Stimulated activated CD4-positive, alpha-beta T cell treated with anti-CD3 and anti-CD28 coated beads, Interleukin-4, amount 100 ng/mL, for 1 hour (primary cell): ENCODE measurements around the gene GBX1.

Experiments
- DNase-seq: peaks from one replicate; pipeline ENCODE4 v3.0.0-alpha.2; 2020

GBX1 gene

GRCh38 chr7:151172273-151173141 lies 5.0 kb upstream of the GBX1 start:
- peak; percentile 79 for DNase-seq

- DNase-seq = no peak
Measured at GRCh38 chr7:151168787-151169162, 1.3 kb upstream of the GBX1 start.

DNA sequence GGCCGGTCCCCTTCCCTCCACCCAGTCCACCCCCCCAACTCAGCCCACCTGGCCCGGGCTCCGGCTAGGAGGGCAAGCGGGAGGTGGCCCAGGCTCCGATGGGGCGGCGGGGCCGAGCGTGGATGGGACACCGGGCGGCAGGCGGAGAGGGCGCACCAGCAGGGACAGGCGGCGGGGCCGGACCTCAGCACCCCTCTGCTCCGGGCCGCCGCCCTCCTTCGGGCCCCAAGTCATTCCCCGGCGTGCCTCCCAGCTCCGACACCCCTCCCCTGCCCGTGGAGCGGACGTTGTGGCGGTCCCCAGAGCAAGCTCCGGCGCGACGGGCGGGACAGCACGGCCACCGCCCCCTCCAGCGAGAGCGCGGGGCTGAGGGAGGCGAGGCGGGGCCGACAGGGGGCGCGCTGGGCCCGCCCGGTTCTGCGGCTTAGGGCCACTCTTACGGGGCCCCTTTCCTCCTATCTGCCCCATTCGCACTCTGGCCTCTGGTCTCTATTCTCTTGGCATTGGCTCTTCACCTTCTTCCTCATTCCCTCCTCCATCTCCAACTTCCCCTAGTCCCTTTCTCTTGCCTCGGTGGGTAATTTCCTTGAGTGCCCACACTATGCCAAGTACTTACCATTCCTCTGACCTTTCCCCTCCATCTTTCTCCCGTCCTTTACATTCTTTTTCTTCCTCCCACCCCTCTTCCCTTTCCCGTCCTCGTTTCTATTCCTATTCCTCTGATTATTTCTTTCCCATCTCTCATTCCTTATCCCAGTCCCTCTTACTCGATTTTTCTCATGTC lies 701 bp upstream of the GBX1 start:
- peak; percentile 69 for DNase-seq

DNA sequence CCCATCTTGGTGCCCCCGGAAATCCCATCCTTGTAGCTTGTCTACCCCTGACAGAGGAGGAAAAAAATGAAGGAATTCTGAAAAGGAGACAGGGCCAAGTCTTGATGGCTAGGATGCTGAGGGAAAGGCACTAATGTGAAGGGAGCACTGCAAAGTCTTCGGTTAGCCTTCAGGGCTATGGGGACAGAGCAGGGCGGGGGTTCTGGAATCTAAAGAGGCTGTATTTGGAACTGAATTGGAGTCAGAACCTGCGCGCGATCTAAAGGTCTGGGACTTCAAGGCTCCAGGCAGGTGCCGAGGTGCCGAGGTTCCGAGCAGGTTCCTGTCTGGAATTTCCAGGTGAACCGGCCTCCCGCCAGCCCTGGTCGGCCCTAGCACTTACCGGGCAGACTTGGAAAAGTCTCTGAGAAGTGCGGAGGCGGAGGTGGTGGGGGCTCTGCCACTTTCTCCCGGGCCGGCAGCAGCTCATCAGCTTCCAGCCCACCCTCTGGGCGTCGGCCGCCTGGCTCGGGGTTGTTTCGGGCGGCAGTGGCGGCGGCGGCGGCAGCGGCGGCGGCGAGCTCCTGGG lies 781 bp downstream of the GBX1 start:
- DNase-seq = peak; percentile 15

DNA sequence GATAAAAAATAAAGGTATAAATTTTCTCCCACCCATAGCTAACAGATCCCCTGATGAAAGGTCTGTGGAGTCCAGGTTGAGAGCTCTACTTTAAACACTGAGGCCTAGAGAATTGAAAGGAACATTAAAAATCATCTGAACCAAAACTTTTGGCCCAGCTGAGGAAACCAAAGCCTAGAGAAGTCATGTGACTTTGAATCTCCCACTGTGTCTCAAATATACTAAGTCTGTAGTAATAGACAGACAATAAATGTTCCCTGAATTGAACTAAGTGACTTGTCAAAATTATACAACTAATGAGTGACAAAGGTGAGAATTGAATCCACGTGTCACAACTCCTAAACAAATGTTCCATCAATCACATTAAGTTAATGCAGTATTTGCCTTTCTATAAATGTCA lies 5.7 kb downstream of the GBX1 start:
- DNase-seq = no peak

DNA sequence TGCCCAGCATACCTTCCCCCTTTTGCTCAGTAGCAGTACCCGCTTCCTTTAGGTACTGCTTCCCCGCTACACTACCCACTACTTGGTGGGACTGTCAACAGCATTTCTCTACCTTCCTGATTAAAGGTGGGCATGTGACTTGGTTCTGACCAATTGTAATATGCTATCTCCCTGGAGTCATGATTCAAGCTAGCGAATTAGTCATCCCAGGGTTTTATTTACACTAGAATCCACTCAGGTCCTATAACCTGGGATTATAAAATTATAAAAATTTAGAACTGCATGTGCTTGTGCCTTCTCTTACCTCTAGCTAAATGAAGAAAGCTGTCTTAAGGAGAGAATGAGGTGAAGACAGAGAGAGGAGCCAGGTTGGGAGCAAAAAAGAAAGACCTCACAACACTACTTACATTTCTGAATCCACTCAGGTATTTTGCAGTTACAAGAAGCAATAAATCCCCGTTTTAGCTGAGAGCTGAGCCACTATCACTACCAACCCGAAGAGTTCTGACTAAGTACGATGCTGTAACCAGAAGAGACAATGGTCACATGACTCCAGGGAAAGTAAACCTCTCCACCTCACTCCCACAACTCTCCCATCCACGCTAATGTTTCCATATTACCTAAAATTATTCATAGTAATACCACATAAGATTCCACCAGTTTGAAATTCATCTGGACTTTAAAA lies 9.7 kb downstream of the GBX1 start:
- no peak for DNase-seq

GRCh38 chr7:151152643-151153513 lies 14.6 kb downstream of the GBX1 start:
- no peak for DNase-seq

DNA sequence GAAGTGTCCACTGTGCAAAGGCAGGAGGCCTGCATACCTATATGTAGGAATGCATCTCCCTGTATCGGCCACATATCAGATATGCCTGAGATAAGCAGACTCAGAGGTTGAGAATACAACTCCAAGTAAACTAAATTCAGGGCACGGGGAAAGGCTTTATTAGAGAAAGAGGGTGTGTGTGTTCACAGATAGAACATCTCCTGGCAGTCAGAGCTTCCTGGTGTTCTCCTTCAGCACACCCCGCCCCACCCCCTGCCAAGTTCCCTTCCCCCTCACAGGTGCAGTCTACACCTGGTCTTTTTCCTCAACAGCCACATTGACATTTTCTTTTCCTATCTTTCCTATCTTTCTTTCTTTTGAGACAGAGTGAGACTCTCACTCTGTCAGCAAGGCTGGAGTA lies 17.1 kb downstream of the GBX1 start:
- DNase-seq = no peak

- no peak for DNase-seq
Measured at GRCh38 chr7:151148319-151149259, 18.9 kb downstream of the GBX1 start.

DNA sequence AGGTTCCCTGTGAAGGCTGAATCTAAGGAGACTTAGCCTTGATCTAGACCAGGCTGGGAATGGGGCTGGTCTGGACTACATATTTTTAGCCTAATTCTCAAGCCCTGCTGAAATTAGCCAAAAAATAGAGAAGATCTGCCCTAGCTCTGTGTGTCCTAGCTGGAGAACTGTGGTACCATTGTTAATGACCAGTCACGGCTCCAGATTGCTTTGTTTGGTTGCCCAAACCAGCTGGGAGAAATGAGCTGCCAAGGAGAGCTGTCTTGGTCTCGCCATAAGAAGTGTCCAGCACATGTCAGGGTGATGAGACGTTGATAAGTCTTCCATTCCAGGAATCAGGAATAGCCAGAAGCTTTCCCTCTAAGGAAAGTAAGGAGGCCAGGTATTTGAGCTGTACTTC lies 20.7 kb downstream of the GBX1 start:
- no peak for DNase-seq

GRCh38 chr7:151144387-151144786 lies 23.1 kb downstream of the GBX1 start:
- no peak for DNase-seq

DNA sequence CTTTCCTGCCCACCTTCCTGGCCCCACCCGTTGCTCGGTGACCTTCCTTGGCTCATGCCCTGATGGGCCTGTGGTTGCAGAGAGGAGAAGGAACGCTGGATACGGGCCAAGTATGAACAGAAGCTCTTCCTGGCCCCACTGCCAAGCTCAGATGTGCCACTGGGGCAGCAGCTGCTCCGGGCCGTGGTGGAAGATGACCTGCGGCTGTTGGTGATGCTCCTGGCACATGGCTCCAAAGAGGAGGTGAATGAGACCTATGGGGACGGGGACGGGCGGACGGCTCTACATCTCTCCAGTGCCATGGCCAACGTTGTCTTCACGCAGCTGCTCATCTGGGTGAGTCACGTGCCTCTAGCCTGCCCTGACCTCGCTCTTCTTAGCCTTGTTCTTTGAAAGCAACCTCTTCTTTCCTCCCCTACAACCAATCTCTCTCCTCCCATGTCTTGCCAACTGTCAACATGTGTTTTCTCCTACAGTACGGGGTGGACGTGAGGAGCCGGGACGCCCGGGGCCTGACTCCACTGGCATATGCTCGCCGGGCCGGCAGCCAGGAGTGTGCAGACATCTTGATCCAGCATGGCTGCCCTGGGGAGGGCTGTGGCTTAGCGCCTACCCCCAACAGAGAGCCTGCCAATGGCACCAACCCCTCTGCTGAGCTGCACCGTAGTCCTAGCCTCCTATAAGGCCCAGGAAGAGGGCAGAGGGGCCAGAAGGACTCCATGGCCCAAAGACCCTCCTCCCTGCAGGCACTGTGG lies 24.1 kb downstream of the GBX1 start:
- DNase-seq = no peak

DNA sequence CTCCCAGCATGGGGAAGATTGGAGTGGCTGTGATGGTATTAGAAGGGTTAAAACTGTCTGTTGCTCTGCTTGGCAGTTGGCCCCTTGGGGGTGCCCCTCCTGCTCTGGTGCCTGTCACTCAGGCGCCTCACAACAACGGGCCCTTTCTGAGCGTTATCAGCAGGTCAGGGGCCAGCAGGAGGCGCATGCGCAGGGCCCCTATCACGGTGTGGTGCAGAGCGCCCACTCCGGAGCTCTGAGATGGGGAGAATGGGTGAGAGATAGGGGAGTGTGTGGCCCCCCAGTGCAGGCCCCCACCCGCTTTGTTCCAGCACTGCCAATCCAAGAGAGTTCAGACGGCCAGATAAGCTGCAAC lies 24.8 kb downstream of the GBX1 start:
- DNase-seq = no peak

DNA sequence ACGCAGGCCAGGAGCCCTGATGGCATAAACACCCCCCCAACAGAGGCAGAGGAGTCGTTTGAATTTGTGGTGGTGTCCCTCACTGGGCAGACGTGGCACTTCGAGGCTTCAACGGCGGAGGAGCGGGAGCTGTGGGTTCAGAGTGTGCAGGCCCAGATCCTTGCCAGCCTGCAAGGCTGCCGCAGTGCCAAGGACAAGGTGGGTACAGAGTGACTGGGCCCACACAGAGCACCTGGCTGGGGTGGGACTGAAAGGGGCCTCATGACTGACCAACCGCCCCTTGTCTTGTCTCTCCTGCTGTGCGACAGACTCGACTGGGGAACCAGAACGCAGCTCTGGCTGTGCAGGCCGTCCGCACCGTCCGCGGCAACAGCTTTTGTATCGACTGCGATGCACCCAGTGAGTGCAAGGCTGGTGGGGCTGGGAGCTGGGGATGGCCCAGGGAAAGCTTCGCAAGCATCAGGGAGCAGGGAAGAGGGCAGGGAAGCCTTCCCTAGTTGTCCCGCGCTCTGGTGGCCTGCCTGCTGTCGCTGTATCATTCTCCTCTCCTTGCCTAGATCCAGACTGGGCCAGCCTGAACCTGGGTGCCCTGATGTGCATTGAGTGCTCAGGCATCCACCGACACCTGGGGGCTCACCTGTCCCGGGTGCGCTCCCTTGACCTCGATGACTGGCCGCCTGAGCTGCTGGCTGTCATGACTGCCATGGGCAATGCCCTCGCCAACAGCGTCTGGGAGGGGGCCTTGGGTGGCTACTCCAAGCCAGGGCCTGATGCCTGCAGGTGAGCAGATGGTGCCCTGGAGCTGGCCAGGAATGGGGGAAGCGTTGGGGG lies 25.4 kb downstream of the GBX1 start:
- DNase-seq = no peak

DNA sequence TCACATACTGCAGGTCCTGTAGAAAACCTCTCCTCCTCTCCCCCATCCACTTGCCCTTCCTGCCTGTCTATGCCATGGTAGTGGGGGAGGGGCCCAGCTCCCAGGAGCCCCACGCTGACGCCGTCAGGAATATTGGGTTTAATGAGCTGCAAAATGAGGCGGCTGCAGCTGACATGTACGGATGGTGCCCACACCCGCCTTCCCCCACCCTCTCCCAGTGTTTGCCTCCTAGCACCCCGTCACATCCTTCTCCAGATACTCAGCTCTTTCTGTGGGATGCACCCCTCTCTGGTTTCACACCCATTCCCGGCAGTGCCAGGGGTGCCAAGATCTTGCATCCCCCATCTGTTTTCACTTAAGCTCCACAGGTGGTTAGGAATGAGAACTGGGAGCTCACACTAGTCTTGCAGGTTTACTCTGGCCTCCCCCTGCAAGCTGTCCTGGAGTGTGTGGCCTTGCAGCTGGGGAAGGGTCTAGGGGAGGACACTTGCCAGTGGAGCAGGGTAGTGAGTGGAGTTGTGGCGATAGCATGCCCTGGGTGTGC lies 26.1 kb downstream of the GBX1 start:
- no peak for DNase-seq

DNA sequence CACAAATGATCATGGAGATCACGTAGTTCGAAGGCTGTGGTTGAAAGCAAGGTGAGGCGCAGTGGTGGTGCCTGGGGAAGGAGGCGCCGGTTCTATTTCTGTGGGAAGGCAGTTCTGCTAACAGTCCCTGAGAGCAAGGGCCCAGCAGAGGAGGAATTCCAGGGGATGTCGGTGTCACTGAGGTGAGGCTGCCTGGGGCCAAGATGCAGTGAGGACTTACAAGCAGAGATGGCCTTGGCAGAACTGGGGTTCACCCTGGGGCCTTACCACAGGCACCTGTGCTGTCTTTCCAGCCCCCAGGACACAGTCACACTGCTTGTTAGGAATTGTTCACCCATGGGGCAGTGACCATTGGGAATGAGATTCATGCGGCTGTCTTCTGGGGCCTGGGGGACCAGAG lies 26.7 kb downstream of the GBX1 start:
- no peak for DNase-seq

- no peak for DNase-seq
Measured at GRCh38 chr7:151139791-151140190, 27.7 kb downstream of the GBX1 start.

DNA sequence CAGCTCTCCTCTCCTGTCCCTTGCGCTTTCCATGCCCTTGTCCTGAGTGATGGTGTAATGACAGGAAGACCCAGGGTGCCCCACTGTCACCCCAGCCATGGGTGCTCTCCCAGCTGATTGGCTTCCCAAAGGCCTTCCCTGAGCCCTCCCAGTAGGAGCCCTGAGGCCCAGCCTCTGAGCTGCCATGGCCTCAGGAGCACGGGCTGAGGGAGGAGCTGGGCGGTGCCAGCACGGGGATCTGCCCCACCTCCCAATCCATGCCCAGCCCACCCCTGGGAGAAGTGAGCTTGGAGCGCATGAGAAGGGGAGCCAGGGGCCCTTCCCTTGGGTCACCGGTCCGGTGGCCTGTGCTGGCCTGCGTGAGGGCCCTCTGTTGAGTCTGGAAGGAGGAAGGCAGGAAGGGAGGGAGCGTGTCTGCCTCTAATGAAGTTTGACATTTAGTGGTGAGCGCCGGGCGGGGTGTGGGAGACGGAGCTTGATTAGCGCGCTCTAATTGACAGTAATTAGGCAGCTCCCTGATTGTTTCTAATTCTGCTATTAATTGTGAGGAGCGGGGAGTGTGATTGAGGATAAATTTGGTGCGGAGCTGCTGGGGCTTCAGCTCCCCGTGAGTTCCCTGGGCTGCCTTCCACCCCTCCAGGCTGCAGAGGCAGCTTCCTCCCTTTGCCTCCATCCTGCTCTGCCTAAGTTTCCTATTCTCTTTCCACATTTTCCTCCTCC lies 28.3 kb downstream of the GBX1 start:
- DNase-seq = no peak
